ENCODE data around the gene KATNB1.
A peak's percentile ranks its signal among the peaks of the same experiment; 100 is the strongest.
"Not testable (repeated sequence)": the region's sequence is repeated elsewhere in the genome, so short reads cannot be mapped to it uniquely, and the experiment has no call there.

Gene KATNB1

GRCh38 chr16:57725976-57726375, 9.6 kb upstream of the KATNB1 start:
- no peak for DNase-seq (ENCODE audit: low read depth)

GRCh38 chr16:57726433-57726947, 9.1 kb upstream of the KATNB1 start:
- no peak for DNase-seq (ENCODE audit: low read depth)

GRCh38 chr16:57727610-57728009, 8.0 kb upstream of the KATNB1 start:
- DNase-seq (ENCODE audit: low read depth), result no peak

- no peak for DNase-seq (ENCODE audit: low read depth)
These were observed 7.0 kb upstream of the KATNB1 start for GRCh38 chr16:57728336-57729181.

GRCh38 chr16:57729182-57729484, 6.4 kb upstream of the KATNB1 start:
- DNase-seq (ENCODE audit: low read depth), result no peak

GRCh38 chr16:57729852-57730251, 5.7 kb upstream of the KATNB1 start:
- not testable (repeated sequence) for DNase-seq (ENCODE audit: low read depth)

- DNase-seq (ENCODE audit: low read depth), result no peak
These were observed 4.5 kb upstream of the KATNB1 start for GRCh38 chr16:57730771-57731730.

- peak; percentile 39 for DNase-seq (ENCODE audit: low read depth)
These were observed 3.5 kb upstream of the KATNB1 start for GRCh38 chr16:57732037-57732436.

- no peak for DNase-seq (ENCODE audit: low read depth)
These were observed 2.9 kb upstream of the KATNB1 start for GRCh38 chr16:57732714-57733113.

- DNase-seq (ENCODE audit: low read depth), result no peak
These were observed 1.2 kb upstream of the KATNB1 start for GRCh38 chr16:57734308-57734924.

GRCh38 chr16:57734925-57735754, 430 bp upstream of the KATNB1 start:
- peak; percentile 100 for DNase-seq (ENCODE audit: low read depth)

GRCh38 chr16:57736419-57737351, 1.1 kb downstream of the KATNB1 start:
- peak; percentile 86 for DNase-seq (ENCODE audit: low read depth)

GRCh38 chr16:57738844-57739243, 3.3 kb downstream of the KATNB1 start:
- DNase-seq (ENCODE audit: low read depth), result no peak

- DNase-seq (ENCODE audit: low read depth), result no peak
These were observed 4.3 kb downstream of the KATNB1 start for GRCh38 chr16:57739756-57740422.

GRCh38 chr16:57740423-57741071, 5.0 kb downstream of the KATNB1 start:
- DNase-seq (ENCODE audit: low read depth), result no peak

- DNase-seq (ENCODE audit: low read depth), result no peak
These were observed 6.2 kb downstream of the KATNB1 start for GRCh38 chr16:57741660-57742191.

GRCh38 chr16:57742543-57742942, 7.0 kb downstream of the KATNB1 start:
- no peak for DNase-seq (ENCODE audit: low read depth)

- DNase-seq (ENCODE audit: low read depth), result no peak
These were observed 7.9 kb downstream of the KATNB1 start for GRCh38 chr16:57743458-57743857.

All from iris pigment epithelial cell (primary cell).